HepG2 (cell line): Measurements from ENCODE around the gene SYNE1. TPM values are rescaled to one million over a fixed set of nuclear protein-coding genes. Genes with fewer than 3 reads are reported as not detected.

Experiments
- ATAC-seq: fragments of 200-7000 bp; cut with Tn5 transposase; 3 replicates; pipeline ENCODE4 v1.9.1; 2020; ENCODE audit warnings: mild to moderate bottlenecking, moderate library complexity
- BruUV-seq: library from RNA; stranded (reverse); fragments of 400-500 nt; replicated peaks from 2 replicates; lab custom pipeline; 2021; lab: Mats Ljungman, UMichigan
- CTCF ChIA-PET: fragments of 300-600 bp; formaldehyde crosslinking; extraction: SDS; loops from one replicate; lab custom pipeline; 2021; ENCODE audit warnings: low total read pairs, inconsistent platforms, low intra/inter-chr PET ratio; lab: Yijun Ruan, JAX
- POLR2A ChIA-PET: fragments of 350-600 bp; sonication (Branson Sonifier 250); formaldehyde crosslinking; loops from one replicate; lab custom pipeline; 2020; ENCODE audit warnings: antibody characterized with exemption, inconsistent platforms; lab: Yijun Ruan, JAX
- DNase-seq: peaks from one replicate; pipeline ENCODE4 v3.0.0-alpha.2; 2015; ENCODE audit warnings: low spot score
- FAIRE-seq: peaks from 3 replicates; lab custom pipeline; 2011; peaks lifted over from hg19 to GRCh38; lab: Jason Lieb, UNC
- H2AFZ ChIP-seq: one replicate; pipeline ENCODE4 v1.6.1; 2011; ENCODE audit warnings: low read length, inconsistent platforms
- H3K27ac ChIP-seq: fragments of 300-600 bp; 3 replicates; pipeline ENCODE4 v1.8.0; 2011; ENCODE audit warnings: mixed run types, mild to moderate bottlenecking, mixed read lengths, low read length, inconsistent platforms; ENCODE audit not compliant: insufficient read depth; ENCODE audit errors: extremely low read length
- H3K27me3 ChIP-seq, 2 experiments: fragments of 200-600 bp in 1 of 2; 2 replicates in 1 of 2; 3 replicates in 1 of 2; pipeline versions ENCODE4 v1.6.0 to v1.8.0; 2011; ENCODE audit warnings: low read length in 2 of 2, mild to moderate bottlenecking in 2 of 2, moderate library complexity in 2 of 2, inconsistent platforms in 1 of 2; ENCODE audit not compliant: insufficient read depth in 2 of 2, control insufficient read depth in 1 of 2
- H3K36me3 ChIP-seq, 2 experiments: fragments of 200-600 bp in 1 of 2; replicated peaks in 1 of 2; 2 replicates in 1 of 2; 3 replicates in 1 of 2; pipeline versions ENCODE4 v1.5.1 to v1.8.0; 2011; ENCODE audit warnings: low read length in 2 of 2, inconsistent platforms in 1 of 2; ENCODE audit not compliant: insufficient read depth in 2 of 2, control insufficient read depth in 1 of 2
- H3K4me1 ChIP-seq: 2 replicates; pipeline ENCODE4 v1.5.1; 2012; ENCODE audit warnings: low read length, inconsistent platforms; ENCODE audit not compliant: insufficient read depth
- H3K4me2 ChIP-seq: 2 replicates; pipeline ENCODE4 v1.6.0; 2011; ENCODE audit warnings: low read depth, low read length, inconsistent platforms
- H3K4me3 ChIP-seq, 3 experiments: fragments of 200-600 bp in 1 of 3; sonication (generic), shearing (Covaris generic) in 1 of 3; replicated peaks in 1 of 3; 2 replicates each; pipeline ENCODE4 v1.5.1; 2011 to 2016; ENCODE audit warnings: low read length in 3 of 3, inconsistent platforms in 2 of 3, low read depth in 2 of 3, mild to moderate bottlenecking in 2 of 3, control low read depth in 1 of 3, mixed read lengths in 1 of 3; ENCODE audit not compliant: insufficient read depth in 1 of 3
- H3K79me2 ChIP-seq: one replicate; pipeline ENCODE4 v1.6.1; 2011; ENCODE audit warnings: low read length, inconsistent platforms; ENCODE audit not compliant: insufficient read depth
- H3K9ac ChIP-seq: 2 replicates; pipeline ENCODE4 v1.6.0; 2011; ENCODE audit warnings: mild to moderate bottlenecking, low read depth, low read length, inconsistent platforms; ENCODE audit not compliant: insufficient read depth
- H3K9me3 ChIP-seq: 2 replicates; pipeline ENCODE4 v1.5.1; 2012; ENCODE audit warnings: mild to moderate bottlenecking, low read length
- H4K20me1 ChIP-seq: 2 replicates; pipeline ENCODE4 v1.6.0; 2011; ENCODE audit warnings: inconsistent platforms, mild to moderate bottlenecking, low read length, moderate library complexity; ENCODE audit not compliant: insufficient read depth
- BRCA1 ChIP-seq: sonication (generic); formaldehyde crosslinking; IDR thresholded peaks from 2 replicates; pipeline ENCODE4 v1.4.0; 2020; ENCODE audit warnings: missing genetic modification reagents
- DDIT3 ChIP-seq: sonication (generic); formaldehyde crosslinking; IDR thresholded peaks from 2 replicates; pipeline ENCODE4 v1.4.0; 2020; ENCODE audit warnings: mild to moderate bottlenecking, missing genetic modification reagents
- IRF9 ChIP-seq: sonication (generic); formaldehyde crosslinking; IDR thresholded peaks from 2 replicates; pipeline ENCODE4 v1.8.0; 2022; ENCODE audit warnings: missing genetic modification reagents, mild to moderate bottlenecking, borderline replicate concordance
- KMT2A ChIP-seq: sonication (generic); formaldehyde crosslinking; IDR thresholded peaks from 2 replicates; pipeline ENCODE4 v1.4.0; 2020; ENCODE audit warnings: missing genetic modification reagents
- MLXIP ChIP-seq: sonication (generic); formaldehyde crosslinking; IDR thresholded peaks from 2 replicates; pipeline ENCODE4 v1.9.0; 2021; ENCODE audit warnings: missing genetic modification reagents, borderline replicate concordance
- MTA1 ChIP-seq: sonication (generic); formaldehyde crosslinking; IDR thresholded peaks from 2 replicates; pipeline ENCODE4 v1.4.0; 2020; ENCODE audit warnings: missing genetic modification reagents, mild to moderate bottlenecking, borderline replicate concordance
- NFRKB ChIP-seq: fragments of 450-650 bp; IDR thresholded peaks from 2 replicates; pipeline ENCODE4 v1.6.1; 2017
- PCBP2 ChIP-seq: fragments of 200-400 bp; formaldehyde crosslinking; optimal IDR thresholded peaks from 2 replicates; pipeline ENCODE3; 2018; ENCODE audit warnings: low read length, low read depth; ENCODE audit not compliant: poor library complexity, severe bottlenecking
- TRIM24 ChIP-seq: sonication (generic); formaldehyde crosslinking; IDR thresholded peaks from 2 replicates; pipeline ENCODE4 v1.8.0; 2022; ENCODE audit warnings: mild to moderate bottlenecking, missing genetic modification reagents
- ZIK1 ChIP-seq: sonication (generic); formaldehyde crosslinking; IDR thresholded peaks from 2 replicates; pipeline ENCODE4 v1.5.0; 2020; ENCODE audit warnings: mild to moderate bottlenecking, low read depth, missing genetic modification reagents, borderline replicate concordance
- ZMYM2 ChIP-seq: sonication (generic); formaldehyde crosslinking; IDR thresholded peaks from 2 replicates; pipeline ENCODE4 v1.8.0; 2022; ENCODE audit warnings: mild to moderate bottlenecking, missing genetic modification reagents
- ZNF496 ChIP-seq: sonication (generic); formaldehyde crosslinking; IDR thresholded peaks from 2 replicates; pipeline ENCODE4 v1.8.1; 2023; ENCODE audit warnings: mild to moderate bottlenecking, moderate library complexity, missing genetic modification reagents; ENCODE audit not compliant: insufficient replicate concordance
- ZNF629 ChIP-seq: sonication (generic); formaldehyde crosslinking; conservative IDR thresholded peaks from 2 replicates; pipeline ENCODE4 v1.5.0; 2020; ENCODE audit warnings: missing genetic modification reagents
- ZNF691 ChIP-seq: sonication (generic); formaldehyde crosslinking; IDR thresholded peaks from 2 replicates; pipeline ENCODE4 v1.4.0; 2020; ENCODE audit warnings: missing genetic modification reagents, low read depth, mild to moderate bottlenecking, borderline replicate concordance
- ZNF788 ChIP-seq: sonication (generic); formaldehyde crosslinking; IDR thresholded peaks from 2 replicates; pipeline ENCODE4 v1.5.0; 2020; ENCODE audit warnings: mild to moderate bottlenecking, missing genetic modification reagents, borderline replicate concordance
- ZNF850 ChIP-seq: sonication (generic); formaldehyde crosslinking; conservative IDR thresholded peaks from 2 replicates; pipeline ENCODE4 v1.9.0; 2021; ENCODE audit warnings: mild to moderate bottlenecking, missing genetic modification reagents
- ZXDC ChIP-seq: sonication (generic); formaldehyde crosslinking; IDR thresholded peaks from 2 replicates; pipeline ENCODE4 v1.5.0; 2020; ENCODE audit warnings: mild to moderate bottlenecking, missing genetic modification reagents
- WGBS: methylation state at CpG from one replicate; pipeline ENCODE4 v1.1.6; 2017; ENCODE audit warnings: low lambda C conversion rate; 5-methylcytosine and 5-hydroxymethylcytosine counted together
- in situ Hi-C: cut with HindIII; loops from 2 replicates; pipeline ENCODE4 v1.10.0; 2017; ENCODE audit warnings: low pct_unique_long_range_greater_than_20kb; ENCODE audit not compliant: extremely low pct_ligation_motif_present
- intact Hi-C: fragments of 100-400 bp; cut with micrococcal nuclease; formaldehyde crosslinking; loops from one replicate; pipeline ENCODE4 v1.10.0; 2022; ENCODE audit not compliant: unreplicated experiment
- polyA plus RNA-seq, 8 experiments: library from polyadenylated mRNA; depleted of rRNA in 3 of 8; stranded (reverse) in 7 of 8; unstranded in 1 of 8; fragments of >200 nt; fragmentation: Illumina TruSeq in 4 of 8; extraction: Trizol in 4 of 8; gene quantifications; 2 replicates each; pipeline versions ENCODE4 v1.2.1 to v1.2.3, GENCODE V29; 2011 to 2016; ENCODE audit warnings: low read depth in 4 of 8, missing spikeins in 1 of 8, mixed read lengths in 1 of 8; ENCODE audit not compliant: insufficient read depth in 1 of 8
- total RNA-seq, 5 experiments: library from RNA; depleted of rRNA; stranded (reverse); fragments of >200 nt; fragmentation: Illumina TruSeq; extraction: Trizol; gene quantifications; 2 replicates each; pipeline ENCODE4 v1.2.3, GENCODE V29; 2016; ENCODE audit warnings: low read depth in 1 of 5

SYNE1 gene
- total and polyA plus RNA-seq, 2 of the 13 experiments (the other 11 are each of a cell fraction or from before 2014, with no cell fraction given): 5.5 to 15.9 TPM

- no peak overlapping the region for H3K27ac ChIP-seq
- CTCF ChIA-PET: no interaction called here
- H3K4me1 ChIP-seq: no peaks in the 10 kb centered on the region
- FAIRE-seq: no peak
- H3K9me3 ChIP-seq: peaks cover 16% of the 10 kb centered on the region
- WGBS: 85% methylated on average over 7 of the region's 7 CpGs
- POLR2A ChIA-PET: no interaction called here
- no peak for DNase-seq
- H3K27me3 ChIP-seq: no peaks in the 10 kb centered on the region
- H3K36me3 ChIP-seq: no peaks in the 10 kb centered on the region
- ATAC-seq: no peak
- intact Hi-C loops: no loop called here
- in situ Hi-C loops: no loop called here
- no peak overlapping the region for H2AFZ ChIP-seq
- H4K20me1 ChIP-seq: no peaks in the 10 kb centered on the region
- H3K4me3 ChIP-seq: no peak overlapping the region
- no peak overlapping the region for H3K9ac ChIP-seq
- no peak overlapping the region for H3K4me2 ChIP-seq
- BruUV-seq: no TSS peak
- H3K79me2 ChIP-seq: no peaks in the 10 kb centered on the region
- TF ChIP-seq ZNF850 (no peak), ZIK1 (no peak), PCBP2 (no peak), MLXIP (CRISPR knock-in tag) (no peak), NFRKB (no peak), BRCA1 (CRISPR knock-in tag) (no peak), TRIM24 (CRISPR knock-in tag) (no peak), ZMYM2 (CRISPR knock-in tag) (no peak), MTA1 (no peak), IRF9 (CRISPR knock-in tag) (no peak), ZXDC (no peak), ZNF629 (CRISPR knock-in tag) (no peak), ZNF496 (CRISPR knock-in tag) (no peak), KMT2A (CRISPR knock-in tag) (no peak), ZNF691 (CRISPR knock-in tag) (no peak), ZNF788 (CRISPR knock-in tag) (no peak), DDIT3 (CRISPR knock-in tag) (no peak)
Measured at GRCh38 chr6:152225241-152225934, 411.8 kb downstream of the SYNE1 start.
